Ovary (tissue), 9 donors: ENCODE data around the gene ARL1. TPM values are rescaled to one million over a fixed set of nuclear protein-coding genes. Genes with fewer than 3 reads are reported as not detected.

Experiments used
- DNase-seq, 5 donors: peaks; one replicate each; pipeline ENCODE4 v3.0.0-alpha.2; 2019 to 2020
- H3K27ac ChIP-seq, 2 donors: fragments of 200-600 bp; one replicate each; pipeline versions ENCODE4 v1.5.1 to v1.8.0; 2019 to 2022
- H3K27me3 ChIP-seq: fragments of 200-600 bp; one replicate; pipeline ENCODE4 v1.8.0; 2022
- H3K36me3 ChIP-seq: fragments of 200-600 bp; sonication (generic); one replicate; pipeline ENCODE4 v1.5.1; 2019
- H3K4me1 ChIP-seq: one replicate; pipeline ENCODE4 v1.8.1; 2013; ENCODE audit warnings: mild to moderate bottlenecking, moderate library complexity; ENCODE audit not compliant: insufficient read depth
- H3K4me3 ChIP-seq: fragments of 200-600 bp; sonication (generic); one replicate; pipeline ENCODE4 v1.5.1; 2017
- H3K9me3 ChIP-seq, 2 donors: fragments of 200-600 bp in 1 of 2; sonication (generic) in 1 of 2; one replicate each; pipeline versions ENCODE4 v1.5.1 to v1.8.1; 2013 to 2019; ENCODE audit warnings: mild to moderate bottlenecking in 1 of 2, moderate library complexity in 1 of 2
- EP300 ChIP-seq: sonication (generic); formaldehyde crosslinking; IDR thresholded peaks from one replicate; pipeline ENCODE4 v1.6.1; 2017; ENCODE audit warnings: antibody characterized with exemption
- POLR2A ChIP-seq: fragments of 450-650 bp; IDR thresholded peaks from one replicate; pipeline ENCODE4 v1.6.1; 2017; ENCODE audit warnings: antibody characterized with exemption, mild to moderate bottlenecking, moderate library complexity
- WGBS, 3 donors: extraction: QIAGEN DNeasy Blood & Tissue Kit in 1 of 3; methylation state at CpG; one replicate each; pipeline versions ENCODE4 v1.1.5 to v1.1.7; 2013 to 2017; 5-methylcytosine and 5-hydroxymethylcytosine counted together
- intact Hi-C, 4 donors: fragments of 100-400 bp; cut with DNase I; formaldehyde crosslinking; loops; one replicate each; pipeline versions ENCODE4 v1.11.0 to v1.15.1; 2022 to 2023
- polyA plus RNA-seq, 2 donors: library from polyadenylated mRNA; stranded (reverse); fragments of 200-250 nt in 1 of 2; fragments of 350-450 nt in 1 of 2; fragmentation: Illumina TruSeq in 1 of 2; extraction: RNeasy Lipid Tissue Mini Kit (QIAGEN cat#74804) in 1 of 2; gene quantifications; one replicate each; pipeline ENCODE4 v1.2.3, GENCODE V29; 2013 to 2014
- small RNA-seq: library from RNA; depleted of rRNA; stranded (forward); fragments of <200 nt; gene quantifications from one replicate; pipeline ENCODE3, GENCODE V24; 2016
- total RNA-seq, 7 donors: library from RNA; depleted of rRNA in 2 of 7; stranded (reverse); fragments of >200 nt in 2 of 7; fragmentation: NEBNext Ultra II Directional in 3 of 7; extraction: Animal tissue kit (Norgen Biotek cat#: 25700) in 3 of 7; gene quantifications; one replicate each; pipeline versions ENCODE4 v1.1.0 to v1.2.4, GENCODE V29; 2016 to 2023
- TF ChIP-seq, protein P1 (sequence below), 3 donors: fragments of 450-650 bp in 2 of 3; fragments of 200-600 bp in 1 of 3; IDR thresholded peaks; one replicate each; pipeline versions ENCODE4 v1.5.1 to v1.8.0; 2016 to 2022; ENCODE audit warnings: antibody characterized with exemption in 3 of 3, mild to moderate bottlenecking in 1 of 3
- donor health status: DM: no; HTN: no; CAD: no; lungs with moderate emphysema.
- donor health status: DM: no; HTN: no; CAD: no.
- donor health status: Bipolar disorder and iron deficiency.
- donor health status: DM: yes; HTN: yes; CAD: no.
- donor health status: DM: no; HTN: no; CAD: no.
- donor health status: DM: yes; HTN: yes; CAD: no.

The ARL1 gene
- total and polyA plus RNA-seq, 9 donors = 41.2 to 129 (median 87.3) TPM

DNA sequence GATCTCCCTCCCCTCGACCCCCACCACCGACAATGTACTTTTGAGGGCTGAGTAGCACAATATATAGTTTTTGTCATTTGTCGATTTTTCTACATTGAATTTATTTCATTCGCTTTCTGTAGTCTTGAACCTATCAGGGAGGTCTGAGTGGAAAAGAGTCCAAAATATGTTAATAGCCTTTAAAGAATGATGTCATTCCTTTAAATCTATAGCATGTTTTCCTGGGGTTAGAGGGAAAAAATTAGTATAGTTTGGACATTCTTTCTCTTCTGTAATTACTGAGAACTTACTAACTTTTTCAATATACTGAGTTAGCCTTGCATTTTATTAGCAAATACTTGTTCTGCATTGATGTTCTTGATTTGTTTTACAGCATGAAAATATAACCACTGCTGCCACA lies 55.9 kb downstream of the ARL1 start:
- Histone ChIP-seq H3K9me3 (no peaks in the 10 kb centered on the region), H3K36me3 (no peaks in the 10 kb centered on the region), H3K27ac (no peak overlapping the region), H3K4me3 (no peak overlapping the region), H3K4me1 (no peaks in the 10 kb centered on the region), H3K27me3 (no peaks in the 10 kb centered on the region)
- intact Hi-C loops = no loop called here
- no peak for DNase-seq
- 95 to 98% (median 98%) methylated on average over 4 of the region's 4 CpGs for WGBS, 3 donors
- TF ChIP-seq EP300 (no peak), POLR2A (no peak)
- TF ChIP-seq, protein P1, sequence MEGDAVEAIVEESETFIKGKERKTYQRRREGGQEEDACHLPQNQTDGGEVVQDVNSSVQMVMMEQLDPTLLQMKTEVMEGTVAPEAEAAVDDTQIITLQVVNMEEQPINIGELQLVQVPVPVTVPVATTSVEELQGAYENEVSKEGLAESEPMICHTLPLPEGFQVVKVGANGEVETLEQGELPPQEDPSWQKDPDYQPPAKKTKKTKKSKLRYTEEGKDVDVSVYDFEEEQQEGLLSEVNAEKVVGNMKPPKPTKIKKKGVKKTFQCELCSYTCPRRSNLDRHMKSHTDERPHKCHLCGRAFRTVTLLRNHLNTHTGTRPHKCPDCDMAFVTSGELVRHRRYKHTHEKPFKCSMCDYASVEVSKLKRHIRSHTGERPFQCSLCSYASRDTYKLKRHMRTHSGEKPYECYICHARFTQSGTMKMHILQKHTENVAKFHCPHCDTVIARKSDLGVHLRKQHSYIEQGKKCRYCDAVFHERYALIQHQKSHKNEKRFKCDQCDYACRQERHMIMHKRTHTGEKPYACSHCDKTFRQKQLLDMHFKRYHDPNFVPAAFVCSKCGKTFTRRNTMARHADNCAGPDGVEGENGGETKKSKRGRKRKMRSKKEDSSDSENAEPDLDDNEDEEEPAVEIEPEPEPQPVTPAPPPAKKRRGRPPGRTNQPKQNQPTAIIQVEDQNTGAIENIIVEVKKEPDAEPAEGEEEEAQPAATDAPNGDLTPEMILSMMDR (IDR thresholded peaks at IDR 0.05) = no peak

- Histone ChIP-seq H3K36me3 (no peaks in the 10 kb centered on the region), H3K27ac (no peak overlapping the region), H3K9me3 (no peaks in the 10 kb centered on the region), H3K4me3 (no peak overlapping the region), H3K4me1 (no peaks in the 10 kb centered on the region), H3K27me3 (no peaks in the 10 kb centered on the region)
- intact Hi-C loops = no loop called here
- WGBS, 3 donors = 78 to 91% (median 86%) methylated on average over 3 of the region's 3 CpGs
- DNase-seq = no peak
- TF ChIP-seq POLR2A (no peak), EP300 (no peak)
- TF ChIP-seq, protein P1 (IDR thresholded peaks at IDR 0.05) = no peak
These were observed 63.7 kb downstream of the ARL1 start for GRCh38 chr12:101343893-101344292.

Small RNAs within 50 kb of the gene (small RNA-seq; reads per million reads assigned to genes)
- gene RF00019 = not detected
- gene RNU6-1068P = not detected
- gene RPS27P23 = not detected

Other genes with a start within 250 kb of the ARL1 start
- gene SLC5A8, start 197.5 kb downstream of the ARL1 start, total RNA-seq = 1 to 10 TPM in 1 of 7 donors, under 1 TPM in 5, not detected in 1; 0.15 to 1.6 (median 0.77) TPM
- gene SLC5A8, start 197.5 kb downstream of the ARL1 start, polyA plus RNA-seq = under 1 TPM; 0.08 to 0.10 TPM
- 10 to 100 TPM; 12.9 to 27.7 (median 15.5) TPM for gene UTP20, start 127.7 kb downstream of the ARL1 start, total RNA-seq
- 1 to 10 TPM; 3.4 to 7.0 TPM for gene UTP20, start 127.7 kb downstream of the ARL1 start, polyA plus RNA-seq
- gene SPIC, start 67.6 kb upstream of the ARL1 start, total RNA-seq = not detected
- gene SPIC, start 67.6 kb upstream of the ARL1 start, polyA plus RNA-seq = under 1 TPM in 1 of 2 donors, not detected in 1; 0.17 TPM
- 1 to 10 TPM in 2 of 7 donors, under 1 TPM in 3, not detected in 2; 0.18 to 2.2 (median 0.92) TPM for gene MYBPC1, start 187.2 kb upstream of the ARL1 start, total RNA-seq
- gene MYBPC1, start 187.2 kb upstream of the ARL1 start, polyA plus RNA-seq = not detected